Measurements from ENCODE around the gene IGFN1. TPM values are rescaled to one million over a fixed set of nuclear protein-coding genes. Genes with fewer than 3 reads are reported as not detected.
"Not testable (repeated sequence)": the region's sequence is repeated elsewhere in the genome, so short reads cannot be mapped to it uniquely, and the experiment has no call there.

The IGFN1 gene
- total RNA-seq, 2 donors from 2014 or later, result 2.0 to 6.7 TPM

DNA sequence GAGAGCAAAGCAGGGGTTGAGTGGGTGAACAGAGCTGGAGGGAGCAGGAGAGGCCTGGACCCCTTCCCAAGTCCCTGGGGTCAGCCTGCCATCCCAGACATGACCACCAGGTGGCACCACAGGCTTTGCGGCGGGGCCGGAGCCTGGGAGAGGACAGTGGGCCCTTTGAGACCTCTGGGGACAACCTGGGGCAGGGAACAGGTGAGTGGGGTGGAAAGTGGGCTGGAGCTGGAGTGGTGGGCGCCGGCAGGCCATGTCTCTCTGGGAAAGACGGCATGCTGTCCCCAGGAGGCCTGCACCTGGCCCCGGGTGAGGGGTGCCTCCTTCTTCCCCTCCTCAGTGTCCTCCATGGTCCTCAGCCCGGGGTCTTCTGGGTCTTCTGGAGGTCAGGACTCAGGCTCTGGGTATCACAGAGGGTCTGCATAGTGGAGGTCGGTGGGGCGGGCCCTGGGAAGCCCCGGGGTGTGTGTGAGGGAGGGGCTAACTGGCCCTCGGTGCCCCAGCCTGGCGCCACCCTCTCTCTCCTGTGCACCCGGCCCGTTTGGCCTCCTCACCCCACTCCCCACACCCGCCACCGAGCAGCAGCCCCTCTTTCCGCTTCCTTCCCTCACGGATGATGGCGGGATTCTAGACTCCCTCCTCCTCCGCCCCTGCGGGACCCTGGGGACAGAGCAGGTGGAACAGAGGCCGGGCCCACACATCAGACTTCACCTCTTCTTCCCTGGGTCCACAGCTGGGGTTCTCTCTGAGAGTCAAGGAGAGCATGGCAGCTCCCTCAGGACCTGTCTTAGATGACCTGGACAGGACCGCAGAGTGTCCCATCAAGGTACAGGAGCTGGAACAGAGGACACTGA is 64.2 kb downstream of the IGFN1 start:
- intact Hi-C loops (cut with DNase I), result loop anchor here (5.0 kb wide), 2 partner anchors 107 to 152 kb away; no protein-coding TSS in a partner anchor
- Histone ChIP-seq H3K4me1 (replicated peaks) (no peaks in the 10 kb centered on the region), H3K27me3 (replicated peaks; ENCODE audit: insufficient read depth) (no peaks in the 10 kb centered on the region), H3K27ac (no peak overlapping the region), H3K36me3 (no peaks in the 10 kb centered on the region), H3K4me3 (no peak overlapping the region), H3K9me3 (no peaks in the 10 kb centered on the region)
- 47% methylated on average over 24 of the region's 24 CpGs for WGBS
- TF ChIP-seq, protein P1, sequence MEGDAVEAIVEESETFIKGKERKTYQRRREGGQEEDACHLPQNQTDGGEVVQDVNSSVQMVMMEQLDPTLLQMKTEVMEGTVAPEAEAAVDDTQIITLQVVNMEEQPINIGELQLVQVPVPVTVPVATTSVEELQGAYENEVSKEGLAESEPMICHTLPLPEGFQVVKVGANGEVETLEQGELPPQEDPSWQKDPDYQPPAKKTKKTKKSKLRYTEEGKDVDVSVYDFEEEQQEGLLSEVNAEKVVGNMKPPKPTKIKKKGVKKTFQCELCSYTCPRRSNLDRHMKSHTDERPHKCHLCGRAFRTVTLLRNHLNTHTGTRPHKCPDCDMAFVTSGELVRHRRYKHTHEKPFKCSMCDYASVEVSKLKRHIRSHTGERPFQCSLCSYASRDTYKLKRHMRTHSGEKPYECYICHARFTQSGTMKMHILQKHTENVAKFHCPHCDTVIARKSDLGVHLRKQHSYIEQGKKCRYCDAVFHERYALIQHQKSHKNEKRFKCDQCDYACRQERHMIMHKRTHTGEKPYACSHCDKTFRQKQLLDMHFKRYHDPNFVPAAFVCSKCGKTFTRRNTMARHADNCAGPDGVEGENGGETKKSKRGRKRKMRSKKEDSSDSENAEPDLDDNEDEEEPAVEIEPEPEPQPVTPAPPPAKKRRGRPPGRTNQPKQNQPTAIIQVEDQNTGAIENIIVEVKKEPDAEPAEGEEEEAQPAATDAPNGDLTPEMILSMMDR (IDR thresholded peaks at IDR 0.05), result peak; percentile 97 to 99 (median 99)
- peak; percentile 42 for TF ChIP-seq POLR2AphosphoS5 (IDR thresholded peaks at IDR 0.05)
- TF ChIP-seq POLR2A (IDR thresholded peaks at IDR 0.05), result no peak
- peak; percentile 51 for DNase-seq (ENCODE audit: low spot score)

DNA sequence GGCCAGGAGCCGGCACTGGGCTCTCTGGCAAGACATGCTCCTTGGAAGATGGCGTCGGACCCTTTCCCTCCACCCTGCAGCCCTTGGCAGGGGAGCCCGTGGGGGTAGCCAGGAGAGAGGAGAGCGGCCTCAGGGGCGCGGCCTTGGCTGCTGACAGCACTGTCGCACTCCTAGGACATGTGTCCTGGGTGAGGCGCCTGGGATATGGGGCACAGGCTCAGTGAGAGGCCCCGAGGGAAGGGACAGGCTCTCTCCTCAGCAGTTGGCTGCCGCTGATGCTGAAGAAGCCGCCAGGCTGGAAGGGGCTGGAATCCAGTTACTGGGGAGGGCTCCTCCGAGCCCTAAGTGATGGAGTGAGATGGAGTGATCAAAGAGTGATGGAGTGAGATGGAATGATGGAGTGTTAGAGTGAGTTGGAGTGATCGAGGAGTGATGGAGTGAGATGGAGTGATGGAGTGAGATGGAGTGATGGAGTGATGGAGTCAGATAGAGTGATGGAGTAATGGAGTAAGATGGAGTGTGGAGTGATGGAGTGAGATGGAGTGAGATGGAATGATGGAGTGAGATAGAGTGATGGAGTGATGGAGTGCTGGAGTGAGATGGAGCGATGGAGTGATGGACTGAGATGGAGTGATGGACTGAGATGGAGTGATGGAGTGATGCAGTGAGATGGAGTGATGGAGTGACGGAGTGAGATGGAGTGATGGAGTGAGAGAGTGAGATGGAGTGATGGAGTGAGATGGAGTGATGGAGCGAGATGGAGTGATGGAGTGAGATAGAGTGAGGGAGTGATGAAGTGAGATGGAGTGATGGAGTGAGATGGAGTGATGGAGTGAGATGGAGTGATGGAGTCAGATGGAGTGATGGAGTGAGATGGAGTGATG is 65.1 kb downstream of the IGFN1 start:
- Histone ChIP-seq H3K9me3 (no peaks in the 10 kb centered on the region), H3K36me3 (no peaks in the 10 kb centered on the region), H3K4me3 (no peak overlapping the region), H3K4me1 (replicated peaks) (no peaks in the 10 kb centered on the region), H3K27ac (no peak overlapping the region), H3K27me3 (replicated peaks; ENCODE audit: insufficient read depth) (no peaks in the 10 kb centered on the region)
- TF ChIP-seq POLR2AphosphoS5 (IDR thresholded peaks at IDR 0.05) (no peak), POLR2A (IDR thresholded peaks at IDR 0.05) (no peak)
- TF ChIP-seq, protein P1 (IDR thresholded peaks at IDR 0.05), result no peak
- intact Hi-C loops (cut with DNase I), result no loop called here
- no peak for DNase-seq (ENCODE audit: low spot score)
- WGBS, result 81% methylated on average over 17 of the region's 17 CpGs

DNA sequence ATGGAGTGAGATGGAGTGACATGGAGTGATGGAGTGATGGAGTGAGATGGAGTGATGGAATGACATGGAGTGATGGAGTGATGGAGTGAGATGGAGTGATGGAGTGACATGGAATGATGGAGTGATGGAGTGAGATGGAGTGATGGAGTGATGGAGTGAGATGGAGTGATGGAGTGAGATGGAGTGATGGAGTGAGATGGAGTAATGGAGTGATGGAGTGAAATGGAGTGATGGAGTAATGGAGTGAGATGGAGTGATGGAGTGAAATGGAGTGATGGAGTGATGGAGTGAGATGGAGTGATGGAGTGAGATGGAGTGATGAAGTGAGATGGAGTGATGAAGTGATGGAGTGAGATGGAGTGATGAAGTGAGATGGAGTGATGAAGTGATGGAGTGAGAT is 67.5 kb downstream of the IGFN1 start:
- intact Hi-C loops (cut with DNase I); H3K9me3 ChIP-seq: not testable (repeated sequence)

DNA sequence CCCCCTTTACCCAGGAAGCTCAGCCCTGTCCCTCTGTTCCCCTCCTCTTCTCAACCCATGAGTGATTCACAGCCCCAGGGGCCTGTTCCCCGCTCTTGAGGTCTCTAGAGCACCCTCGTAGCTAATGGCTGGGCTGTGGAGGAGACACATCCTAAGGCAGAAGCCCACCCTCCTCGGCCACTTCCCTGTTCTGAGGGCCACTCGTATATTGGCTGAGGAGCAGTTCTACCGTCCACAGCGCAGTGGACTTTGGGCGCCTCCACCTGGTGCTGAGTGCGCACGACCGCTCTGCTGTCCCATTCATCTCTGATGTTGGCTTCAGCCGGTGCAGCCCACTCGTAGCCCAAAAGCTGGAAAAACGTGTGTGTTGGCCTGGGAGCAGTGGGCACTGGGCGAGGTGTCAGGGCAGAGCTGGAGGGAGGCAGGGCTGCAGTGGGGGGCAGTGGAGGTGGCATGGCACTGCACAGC is 68.2 kb downstream of the IGFN1 start:
- Histone ChIP-seq H3K27me3 (replicated peaks; ENCODE audit: insufficient read depth) (no peaks in the 10 kb centered on the region), H3K9me3 (no peaks in the 10 kb centered on the region), H3K4me1 (replicated peaks) (no peaks in the 10 kb centered on the region), H3K4me3 (no peak overlapping the region), H3K27ac (no peak overlapping the region), H3K36me3 (no peaks in the 10 kb centered on the region)
- WGBS, result 92% methylated on average over 14 of the region's 14 CpGs
- no peak for DNase-seq (ENCODE audit: low spot score)
- intact Hi-C loops (cut with DNase I), result no loop called here
- TF ChIP-seq, protein P1 (IDR thresholded peaks at IDR 0.05), result no peak
- TF ChIP-seq POLR2A (IDR thresholded peaks at IDR 0.05) (no peak), POLR2AphosphoS5 (IDR thresholded peaks at IDR 0.05) (no peak)

More for the DNA sequence above, 67.5 kb downstream of the IGFN1 start:
- not testable (repeated sequence) for H3K4me3 ChIP-seq; DNase-seq (ENCODE audit: low spot score); H3K27me3 ChIP-seq (replicated peaks; ENCODE audit: insufficient read depth); H3K36me3 ChIP-seq; H3K4me1 ChIP-seq (replicated peaks); H3K27ac ChIP-seq

DNA sequence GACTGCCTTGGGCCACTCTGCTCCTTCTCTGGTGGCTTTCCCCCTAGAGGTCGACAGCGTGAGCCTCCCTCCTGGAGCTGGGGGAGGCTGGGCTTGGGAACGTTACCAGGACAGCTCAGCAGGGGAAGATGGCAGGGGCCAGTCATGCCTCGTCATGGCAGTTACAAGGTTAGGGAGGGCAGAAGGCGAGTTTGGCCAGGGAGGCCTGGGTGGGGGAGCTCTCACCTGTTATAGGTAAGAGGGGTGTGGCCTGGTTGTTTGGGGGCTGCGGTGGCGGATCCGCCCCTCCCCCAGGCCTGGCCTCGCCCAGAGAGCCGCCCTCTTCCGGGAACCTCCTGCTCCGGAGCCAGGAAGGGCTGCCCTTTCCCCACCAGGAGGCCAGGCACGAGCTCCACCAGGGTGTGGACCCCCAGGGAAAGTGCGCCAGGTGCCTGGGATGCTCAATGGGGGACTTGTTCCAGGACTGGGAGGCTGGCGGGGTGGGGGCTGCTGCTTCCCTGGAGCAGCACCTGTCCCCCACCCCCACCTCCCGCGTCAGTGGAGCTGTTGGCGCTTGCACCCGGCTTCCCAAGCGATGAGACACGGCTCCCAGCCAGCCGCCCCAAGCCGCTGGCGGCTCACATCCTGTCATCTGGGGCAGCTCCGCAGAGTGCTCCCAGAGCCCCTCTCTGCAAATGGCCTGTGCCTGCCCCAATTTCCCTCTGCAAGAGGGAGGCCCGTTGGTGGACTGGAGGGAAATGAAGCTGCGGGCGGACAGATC is 69.0 kb downstream of the IGFN1 start:
- Histone ChIP-seq H3K27me3 (replicated peaks; ENCODE audit: insufficient read depth) (no peaks in the 10 kb centered on the region), H3K36me3 (no peaks in the 10 kb centered on the region), H3K4me1 (replicated peaks) (no peaks in the 10 kb centered on the region), H3K4me3 (no peak overlapping the region), H3K27ac (no peak overlapping the region), H3K9me3 (no peaks in the 10 kb centered on the region)
- intact Hi-C loops (cut with DNase I), result no loop called here
- no peak for TF ChIP-seq POLR2A (IDR thresholded peaks at IDR 0.05)
- TF ChIP-seq, protein P1 (IDR thresholded peaks at IDR 0.05), result peak in 1 of 4 experiments; percentile 42
- DNase-seq (ENCODE audit: low spot score), result peak; percentile 43
- WGBS, result 10% methylated on average over 23 of the region's 28 CpGs
